ENCODE results near the gene CACNA1D. TPM values are rescaled to one million over a fixed set of nuclear protein-coding genes. Genes with fewer than 3 reads are reported as not detected.
A peak's percentile ranks its signal among the peaks of the same experiment; 100 is the strongest.

Gene CACNA1D
- total RNA-seq, 1 donor from 2014 or later, result 0.95 TPM

DNA sequence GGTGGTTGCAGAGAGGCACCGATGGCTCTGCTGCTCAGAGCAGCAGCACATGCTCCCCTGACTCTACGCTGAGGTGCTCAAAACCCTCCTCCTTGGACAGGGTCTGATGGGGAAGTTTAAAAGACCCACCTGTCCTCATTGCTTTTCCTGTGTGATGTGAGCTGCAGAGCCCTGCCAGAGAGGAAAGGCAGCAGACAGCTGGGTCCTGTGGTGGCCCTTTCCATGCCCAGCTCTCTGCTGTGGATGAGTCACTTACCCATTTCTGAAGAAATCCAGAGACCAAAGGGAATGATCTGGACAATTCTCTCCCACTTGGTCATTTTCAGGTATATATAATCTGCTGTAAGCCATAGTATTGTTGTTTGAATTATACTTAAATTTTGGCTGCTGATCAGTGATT lies 230.2 kb downstream of the CACNA1D start:
- Mint-ChIP-seq H3K36me3 (ENCODE audit: low read depth) (no peaks in the 10 kb centered on the region), H3K27me3 (ENCODE audit: low read depth) (peaks cover 34% of the 10 kb centered on the region), H3K4me3 (ENCODE audit: unreplicated experiment) (no peak overlapping the region), H3K27ac (ENCODE audit: unreplicated experiment) (no peak overlapping the region), H3K9me3 (ENCODE audit: low read depth) (no peaks in the 10 kb centered on the region), H3K4me1 (ENCODE audit: low read depth) (no peaks in the 10 kb centered on the region)
- DNase-seq (ENCODE audit: low spot score), result peak; percentile 40
- TF ChIP-seq, protein P1, sequence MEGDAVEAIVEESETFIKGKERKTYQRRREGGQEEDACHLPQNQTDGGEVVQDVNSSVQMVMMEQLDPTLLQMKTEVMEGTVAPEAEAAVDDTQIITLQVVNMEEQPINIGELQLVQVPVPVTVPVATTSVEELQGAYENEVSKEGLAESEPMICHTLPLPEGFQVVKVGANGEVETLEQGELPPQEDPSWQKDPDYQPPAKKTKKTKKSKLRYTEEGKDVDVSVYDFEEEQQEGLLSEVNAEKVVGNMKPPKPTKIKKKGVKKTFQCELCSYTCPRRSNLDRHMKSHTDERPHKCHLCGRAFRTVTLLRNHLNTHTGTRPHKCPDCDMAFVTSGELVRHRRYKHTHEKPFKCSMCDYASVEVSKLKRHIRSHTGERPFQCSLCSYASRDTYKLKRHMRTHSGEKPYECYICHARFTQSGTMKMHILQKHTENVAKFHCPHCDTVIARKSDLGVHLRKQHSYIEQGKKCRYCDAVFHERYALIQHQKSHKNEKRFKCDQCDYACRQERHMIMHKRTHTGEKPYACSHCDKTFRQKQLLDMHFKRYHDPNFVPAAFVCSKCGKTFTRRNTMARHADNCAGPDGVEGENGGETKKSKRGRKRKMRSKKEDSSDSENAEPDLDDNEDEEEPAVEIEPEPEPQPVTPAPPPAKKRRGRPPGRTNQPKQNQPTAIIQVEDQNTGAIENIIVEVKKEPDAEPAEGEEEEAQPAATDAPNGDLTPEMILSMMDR (IDR thresholded peaks at IDR 0.05), result no peak

GRCh38 chr3:53725387-53725995 lies 231.1 kb downstream of the CACNA1D start:
- Mint-ChIP-seq H3K36me3 (ENCODE audit: low read depth) (no peaks in the 10 kb centered on the region), H3K9me3 (ENCODE audit: low read depth) (no peaks in the 10 kb centered on the region), H3K4me3 (ENCODE audit: unreplicated experiment) (no peak overlapping the region), H3K27ac (ENCODE audit: unreplicated experiment) (no peak overlapping the region), H3K27me3 (ENCODE audit: low read depth) (peaks cover 38% of the 10 kb centered on the region), H3K4me1 (ENCODE audit: low read depth) (no peaks in the 10 kb centered on the region)
- TF ChIP-seq, protein P1 (IDR thresholded peaks at IDR 0.05), result no peak
- no peak for DNase-seq (ENCODE audit: low spot score)

- no peak for DNase-seq (ENCODE audit: low spot score)
- H3K27me3 Mint-ChIP-seq (ENCODE audit: low read depth), result peaks cover 37% of the 10 kb centered on the region
- H3K36me3 Mint-ChIP-seq (ENCODE audit: low read depth), result no peaks in the 10 kb centered on the region
- no peaks in the 10 kb centered on the region for H3K4me1 Mint-ChIP-seq (ENCODE audit: low read depth)
- no peaks in the 10 kb centered on the region for H3K9me3 Mint-ChIP-seq (ENCODE audit: low read depth)
- TF ChIP-seq, protein P1 (IDR thresholded peaks at IDR 0.05), result no peak
- H3K4me3 Mint-ChIP-seq (ENCODE audit: unreplicated experiment), result no peak overlapping the region
- no peak overlapping the region for H3K27ac Mint-ChIP-seq (ENCODE audit: unreplicated experiment)
Observed at GRCh38 chr3:53726643-53727042, 232.2 kb downstream of the CACNA1D start.

DNA sequence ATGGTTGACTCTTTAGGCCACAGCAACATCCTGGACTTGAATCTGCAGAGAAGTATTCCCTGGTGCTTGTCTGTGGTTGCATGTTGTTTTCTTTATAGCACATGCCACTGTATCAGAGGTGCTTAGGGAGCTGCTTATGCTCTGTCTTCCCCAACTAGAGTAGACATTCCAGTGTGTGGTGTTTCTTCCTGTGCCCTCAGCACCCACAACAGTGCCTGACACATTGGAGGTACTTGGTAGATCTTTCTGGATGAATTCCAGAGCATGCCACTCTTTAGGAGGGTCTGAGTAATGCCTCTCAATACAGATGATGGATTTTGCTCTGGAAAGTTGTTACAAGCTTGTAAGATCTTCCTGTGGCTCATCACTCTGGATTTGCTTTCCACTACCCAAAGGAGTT lies 234.2 kb downstream of the CACNA1D start:
- no peaks in the 10 kb centered on the region for H3K36me3 Mint-ChIP-seq (ENCODE audit: low read depth)
- TF ChIP-seq, protein P1 (IDR thresholded peaks at IDR 0.05), result no peak
- H3K27ac Mint-ChIP-seq (ENCODE audit: unreplicated experiment), result no peak overlapping the region
- DNase-seq (ENCODE audit: low spot score), result no peak
- H3K9me3 Mint-ChIP-seq (ENCODE audit: low read depth), result no peaks in the 10 kb centered on the region
- H3K4me3 Mint-ChIP-seq (ENCODE audit: unreplicated experiment), result no peak overlapping the region
- peaks cover 27% of the 10 kb centered on the region for H3K27me3 Mint-ChIP-seq (ENCODE audit: low read depth)
- H3K4me1 Mint-ChIP-seq (ENCODE audit: low read depth), result no peaks in the 10 kb centered on the region

DNA sequence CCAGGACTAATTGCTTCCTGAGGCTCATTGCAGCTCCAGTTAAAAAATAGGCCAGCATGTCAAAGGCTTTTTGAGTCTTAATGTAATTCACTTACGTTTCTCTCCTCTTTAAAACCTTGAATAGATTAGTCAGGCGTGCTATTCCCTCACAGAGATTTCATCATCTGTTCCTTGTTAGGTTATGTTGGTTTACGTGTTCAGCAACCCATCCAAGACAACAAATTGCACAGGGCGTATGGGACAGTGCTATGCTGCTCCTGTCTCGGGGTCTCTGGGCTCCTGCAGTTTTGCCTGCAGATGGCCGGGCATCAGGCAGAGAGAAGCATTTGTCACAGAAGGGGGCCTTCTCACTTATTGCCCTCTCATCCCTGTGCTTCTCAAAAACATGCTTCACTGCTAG lies 234.7 kb downstream of the CACNA1D start:
- Mint-ChIP-seq H3K36me3 (ENCODE audit: low read depth) (no peaks in the 10 kb centered on the region), H3K4me3 (ENCODE audit: unreplicated experiment) (no peak overlapping the region), H3K27me3 (ENCODE audit: low read depth) (peaks cover 21% of the 10 kb centered on the region), H3K27ac (ENCODE audit: unreplicated experiment) (no peak overlapping the region), H3K9me3 (ENCODE audit: low read depth) (no peaks in the 10 kb centered on the region), H3K4me1 (ENCODE audit: low read depth) (no peaks in the 10 kb centered on the region)
- TF ChIP-seq, protein P1 (IDR thresholded peaks at IDR 0.05), result no peak
- no peak for DNase-seq (ENCODE audit: low spot score)
